DND-41 (cell line): ENCODE data around the gene RTKN2.
"Not testable (repeated sequence)": the region's sequence is repeated elsewhere in the genome, so short reads cannot be mapped to it uniquely, and the experiment has no call there.

ENCODE experiments used
- ATAC-seq: fragments of 200-7000 bp; cut with Tn5 transposase; 3 replicates; pipeline ENCODE4 v1.9.1; 2021; ENCODE audit warnings: low read depth; ENCODE audit not compliant: insufficient read depth
- DNase-seq: peaks from one replicate; pipeline ENCODE4 v3.0.0-alpha.2; 2020
- H2AFZ ChIP-seq: 2 replicates; pipeline ENCODE4 v1.6.0; 2012; ENCODE audit warnings: low read depth, low read length
- H3K27ac ChIP-seq: 2 replicates; pipeline ENCODE4 v1.5.1; 2012; ENCODE audit warnings: low read length, inconsistent platforms
- H3K27me3 ChIP-seq: fragments of 200-600 bp; sonication (generic); 2 replicates; pipeline ENCODE4 v1.6.0; 2012; ENCODE audit warnings: low read length, mild to moderate bottlenecking, inconsistent platforms; ENCODE audit not compliant: insufficient read depth, poor library complexity
- H3K36me3 ChIP-seq: 2 replicates; pipeline ENCODE4 v1.5.1; 2012; ENCODE audit warnings: low read length, inconsistent platforms; ENCODE audit not compliant: insufficient read depth
- H3K4me1 ChIP-seq: 2 replicates; pipeline ENCODE4 v1.5.1; 2012; ENCODE audit warnings: mild to moderate bottlenecking, low read length; ENCODE audit not compliant: insufficient read depth
- H3K4me2 ChIP-seq: 2 replicates; pipeline ENCODE4 v1.6.0; 2012; ENCODE audit warnings: mild to moderate bottlenecking, moderate library complexity, low read length, inconsistent platforms; ENCODE audit not compliant: insufficient read depth
- H3K4me3 ChIP-seq, 2 experiments: fragments of 200-600 bp in 1 of 2; shearing (Covaris generic) in 1 of 2; 2 replicates each; pipeline ENCODE4 v1.5.1; 2012 to 2016; ENCODE audit warnings: inconsistent platforms in 2 of 2, low read length in 2 of 2, mild to moderate bottlenecking in 2 of 2, low read depth in 1 of 2, moderate library complexity in 1 of 2
- H3K79me2 ChIP-seq: 2 replicates; pipeline ENCODE4 v1.6.0; 2012; ENCODE audit warnings: low read length, inconsistent platforms; ENCODE audit not compliant: insufficient read depth
- H3K9ac ChIP-seq: 2 replicates; pipeline ENCODE4 v1.6.0; 2012; ENCODE audit warnings: low read depth, mild to moderate bottlenecking, inconsistent platforms, low read length, moderate library complexity
- H3K9me3 ChIP-seq: 2 replicates; pipeline ENCODE4 v1.5.1; 2012; ENCODE audit warnings: low read length, moderate library complexity, mild to moderate bottlenecking, inconsistent platforms; ENCODE audit not compliant: insufficient read depth, severe bottlenecking
- H4K20me1 ChIP-seq: 2 replicates; pipeline ENCODE4 v1.6.0; 2012; ENCODE audit warnings: low read length; ENCODE audit not compliant: insufficient read depth
- CTCF ChIP-seq: IDR thresholded peaks from 2 replicates; pipeline ENCODE4 v1.5.1; 2012; ENCODE audit warnings: borderline replicate concordance, low read length, moderate library complexity, mild to moderate bottlenecking; ENCODE audit not compliant: poor library complexity, severe bottlenecking; ENCODE audit errors: extremely low read depth
- EZH2 ChIP-seq: IDR thresholded peaks from 3 replicates; pipeline ENCODE4 v1.6.1; 2012; ENCODE audit warnings: borderline replicate concordance, low read depth, mild to moderate bottlenecking, moderate library complexity, low read length, inconsistent platforms; ENCODE audit not compliant: severe bottlenecking

Gene RTKN2

DNA sequence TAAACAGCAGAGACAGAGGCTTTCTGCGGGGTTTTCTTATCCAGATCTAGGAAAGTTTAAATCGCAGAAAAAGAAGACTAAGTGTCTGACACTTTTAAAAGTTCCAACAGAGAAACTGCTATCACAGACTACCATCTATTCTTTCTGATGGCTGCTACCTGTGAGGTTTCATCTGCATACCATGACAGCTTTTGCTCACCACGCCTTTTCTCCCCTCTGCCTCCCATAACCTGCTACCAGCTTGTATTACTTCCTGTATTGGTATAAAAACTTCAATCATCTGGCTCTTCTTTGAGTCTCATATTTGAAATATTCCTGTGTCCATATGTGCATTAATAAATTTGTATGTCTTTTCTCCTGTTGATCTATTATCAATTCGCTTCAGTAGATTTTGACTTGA is 34.1 kb upstream of the RTKN2 start:
- Histone ChIP-seq H3K79me2 (no peaks in the 10 kb centered on the region), H3K27me3 (no peaks in the 10 kb centered on the region), H3K27ac (no peak overlapping the region), H3K4me1 (no peaks in the 10 kb centered on the region), H2AFZ (no peak overlapping the region), H3K9ac (no peak overlapping the region), H4K20me1 (no peaks in the 10 kb centered on the region), H3K36me3 (no peaks in the 10 kb centered on the region), H3K4me2 (no peak overlapping the region), H3K9me3 (no peaks in the 10 kb centered on the region), H3K4me3 (no peak overlapping the region)
- no peak for ATAC-seq
- DNase-seq, result no peak
- TF ChIP-seq CTCF (no peak), EZH2 (no peak)

- Histone ChIP-seq H3K36me3 (no peaks in the 10 kb centered on the region), H3K79me2 (no peaks in the 10 kb centered on the region), H3K4me3 (no peak overlapping the region), H2AFZ (no peak overlapping the region), H3K4me2 (no peak overlapping the region), H3K27ac (no peak overlapping the region), H4K20me1 (no peaks in the 10 kb centered on the region), H3K27me3 (no peaks in the 10 kb centered on the region), H3K9ac (no peak overlapping the region), H3K4me1 (no peaks in the 10 kb centered on the region), H3K9me3 (no peaks in the 10 kb centered on the region)
- TF ChIP-seq CTCF, result no peak
- no peak for TF ChIP-seq EZH2
- DNase-seq (no peak), ATAC-seq (no peak)
Measured at GRCh38 chr10:62297857-62298256, 29.2 kb upstream of the RTKN2 start.

DNA sequence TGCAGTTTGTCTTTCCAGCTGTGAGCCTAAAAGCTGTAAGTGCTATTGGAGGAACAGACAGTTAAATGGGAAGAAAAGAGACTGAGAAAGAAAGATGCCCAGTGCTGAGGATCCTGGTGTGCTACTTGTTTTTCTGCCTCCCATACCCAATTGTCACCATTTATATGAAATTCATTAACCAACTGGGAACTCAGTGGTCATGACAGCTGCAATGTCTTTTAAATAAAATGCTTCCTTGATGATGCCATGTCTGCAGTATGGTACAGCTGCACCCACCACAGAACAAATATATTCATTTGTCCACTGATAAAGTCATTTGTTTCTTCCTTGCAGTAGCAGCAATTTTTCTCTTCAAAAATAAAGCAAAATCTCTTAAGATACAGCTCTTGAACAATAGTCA is 15.6 kb upstream of the RTKN2 start:
- H3K9me3 ChIP-seq, result no peaks in the 10 kb centered on the region
- ATAC-seq (no peak), DNase-seq (no peak)
- no peak overlapping the region for H3K9ac ChIP-seq
- H3K27ac ChIP-seq, result no peak overlapping the region
- no peaks in the 10 kb centered on the region for H4K20me1 ChIP-seq
- H3K4me2 ChIP-seq, result no peak overlapping the region
- no peak overlapping the region for H2AFZ ChIP-seq
- TF ChIP-seq CTCF (no peak), EZH2 (no peak)
- H3K36me3 ChIP-seq, result no peaks in the 10 kb centered on the region
- no peak overlapping the region for H3K4me3 ChIP-seq
- no peaks in the 10 kb centered on the region for H3K4me1 ChIP-seq
- H3K27me3 ChIP-seq, result no peaks in the 10 kb centered on the region
- H3K79me2 ChIP-seq, result no peaks in the 10 kb centered on the region

DNA sequence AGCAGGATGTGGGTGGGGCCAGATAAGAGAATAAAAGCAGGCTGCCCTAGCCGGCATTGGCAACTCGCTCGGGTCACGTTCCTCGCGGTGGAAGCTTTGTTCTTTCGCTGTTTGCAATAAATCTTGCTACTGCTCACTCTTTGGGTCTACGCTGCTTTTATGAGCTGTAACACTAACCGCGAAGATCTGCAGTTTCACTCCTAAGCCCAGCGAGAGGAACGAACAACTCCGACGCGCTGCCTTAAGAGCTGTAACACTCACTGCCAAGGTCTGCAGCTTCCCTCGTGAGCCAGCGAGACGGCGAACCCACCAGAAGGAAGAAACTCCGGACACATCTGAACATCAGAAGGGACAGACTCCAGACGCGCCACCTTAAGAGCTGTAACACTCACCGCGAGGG is 12.7 kb upstream of the RTKN2 start:
- H3K9ac ChIP-seq, DNase-seq, H3K36me3 ChIP-seq, H4K20me1 ChIP-seq, H3K9me3 ChIP-seq, H3K4me2 ChIP-seq, H3K79me2 ChIP-seq, H3K4me3 ChIP-seq, H2AFZ ChIP-seq, H3K27ac ChIP-seq, ATAC-seq, H3K27me3 ChIP-seq, H3K4me1 ChIP-seq: not testable (repeated sequence)

DNA sequence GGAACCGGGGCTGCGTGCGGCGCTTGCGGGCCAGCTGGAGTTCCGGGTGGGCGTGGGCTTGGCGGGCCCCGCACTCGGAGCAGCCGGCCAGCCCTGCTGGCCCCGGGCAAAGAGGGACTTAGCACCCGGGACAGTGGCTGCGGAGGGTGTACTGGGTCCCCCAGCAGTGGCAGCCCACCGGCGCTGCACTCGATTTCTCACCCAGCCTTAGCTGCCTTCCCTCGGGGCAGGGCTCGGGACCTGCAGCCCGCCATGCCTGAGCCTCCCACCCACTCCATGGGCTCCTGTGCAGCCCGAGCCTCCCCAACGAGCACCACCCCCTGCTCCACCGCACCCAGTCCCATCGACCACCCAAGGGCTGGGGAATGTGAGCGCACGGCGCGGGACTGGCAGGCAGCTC is 11.7 kb upstream of the RTKN2 start:
- H3K9ac ChIP-seq, H3K27me3 ChIP-seq: not testable (repeated sequence)

More for the DNA sequence above, 11.7 kb upstream of the RTKN2 start:
- not testable (repeated sequence) for H3K27ac ChIP-seq, H3K36me3 ChIP-seq, H2AFZ ChIP-seq, H3K4me3 ChIP-seq, ATAC-seq, H3K4me1 ChIP-seq, H3K9me3 ChIP-seq, H4K20me1 ChIP-seq, H3K79me2 ChIP-seq, DNase-seq, H3K4me2 ChIP-seq
